Hepatocyte (in vitro differentiated cells): ENCODE results near the gene DUSP28. TPM values are rescaled to one million over a fixed set of nuclear protein-coding genes. Genes with fewer than 3 reads are reported as not detected.

Source experiments
- DNase-seq: peaks from one replicate; pipeline ENCODE4 v3.0.0-alpha.2; 2016; ENCODE audit warnings: low spot score
- H2AFZ ChIP-seq: fragments of 200-600 bp; sonication (generic); 2 replicates; pipeline ENCODE4 v1.6.0; 2016; ENCODE audit warnings: antibody characterized with exemption, mild to moderate bottlenecking
- H3K27ac ChIP-seq: fragments of 200-600 bp; sonication (generic); 2 replicates; pipeline ENCODE4 v1.5.1; 2016; ENCODE audit warnings: mild to moderate bottlenecking
- H3K27me3 ChIP-seq: fragments of 200-600 bp; sonication (generic); 2 replicates; pipeline ENCODE4 v1.6.1; 2016
- H3K36me3 ChIP-seq: fragments of 200-600 bp; sonication (generic); replicated peaks from 2 replicates; pipeline ENCODE4 v1.5.1; 2016; ENCODE audit warnings: low read depth; ENCODE audit not compliant: insufficient read depth
- H3K4me1 ChIP-seq: fragments of 200-600 bp; sonication (generic); 2 replicates; pipeline ENCODE4 v1.5.1; 2016; ENCODE audit warnings: mild to moderate bottlenecking, moderate library complexity; ENCODE audit not compliant: insufficient read depth
- H3K4me2 ChIP-seq: fragments of 200-600 bp; sonication (generic); 2 replicates; pipeline ENCODE4 v1.6.0; 2016
- H3K4me3 ChIP-seq: fragments of 200-600 bp; sonication (generic); 2 replicates; pipeline ENCODE4 v1.5.1; 2016; ENCODE audit warnings: mild to moderate bottlenecking
- H3K79me2 ChIP-seq: fragments of 200-600 bp; sonication (generic); 2 replicates; pipeline ENCODE4 v1.6.0; 2017; ENCODE audit warnings: mild to moderate bottlenecking
- H3K9me2 ChIP-seq: fragments of 200-600 bp; sonication (generic); replicated peaks from 2 replicates; pipeline ENCODE4 v1.6.0; 2017; ENCODE audit warnings: mild to moderate bottlenecking; ENCODE audit not compliant: insufficient read depth
- H3K9me3 ChIP-seq: fragments of 200-600 bp; sonication (generic); 2 replicates; pipeline ENCODE4 v1.5.1; 2016; ENCODE audit warnings: low read depth, mild to moderate bottlenecking
- H4K20me1 ChIP-seq: fragments of 200-600 bp; sonication (generic); 2 replicates; pipeline ENCODE4 v1.6.0; 2016; ENCODE audit warnings: mild to moderate bottlenecking; ENCODE audit not compliant: insufficient read depth, poor library complexity, severe bottlenecking
- EZH2 ChIP-seq: fragments of 200-600 bp; sonication (generic); IDR thresholded peaks from 2 replicates; pipeline ENCODE4 v1.6.1; 2016; ENCODE audit warnings: antibody characterized with exemption, mild to moderate bottlenecking, borderline replicate concordance
- EZH2phosphoT487 ChIP-seq: fragments of 200-600 bp; sonication (generic); IDR thresholded peaks from one replicate; pipeline ENCODE4 v1.6.1; 2018; ENCODE audit warnings: antibody characterized with exemption, mild to moderate bottlenecking, low read depth, moderate library complexity; ENCODE audit not compliant: unreplicated experiment, severe bottlenecking
- WGBS: methylation state at CpG from one replicate; pipeline ENCODE4 v1.1.6; 2016; ENCODE audit warnings: low lambda C conversion rate; ENCODE audit errors: missing lambda C conversion rate; 5-methylcytosine and 5-hydroxymethylcytosine counted together
- polyA plus RNA-seq: library from polyadenylated mRNA; unstranded; fragments of >200 nt; fragmentation: Nextera tagmentation; extraction: Ambion mirVana; gene quantifications from 2 replicates; pipeline ENCODE4 v1.2.1, GENCODE V29; 2016
- total RNA-seq: library from RNA; depleted of rRNA; stranded (reverse); fragments of >200 nt; gene quantifications from 2 replicates; pipeline ENCODE4 v1.2.3, GENCODE V29; 2014
- TF ChIP-seq, protein P1 (sequence below): fragments of 200-600 bp; sonication (generic); IDR thresholded peaks from 2 replicates; pipeline ENCODE4 v1.5.1; 2016; ENCODE audit warnings: antibody characterized with exemption, mild to moderate bottlenecking; ENCODE audit not compliant: poor library complexity

The DUSP28 gene
- total and polyA plus RNA-seq, 2 experiments from 2014 or later: 4.6 to 6.8 TPM

DNA sequence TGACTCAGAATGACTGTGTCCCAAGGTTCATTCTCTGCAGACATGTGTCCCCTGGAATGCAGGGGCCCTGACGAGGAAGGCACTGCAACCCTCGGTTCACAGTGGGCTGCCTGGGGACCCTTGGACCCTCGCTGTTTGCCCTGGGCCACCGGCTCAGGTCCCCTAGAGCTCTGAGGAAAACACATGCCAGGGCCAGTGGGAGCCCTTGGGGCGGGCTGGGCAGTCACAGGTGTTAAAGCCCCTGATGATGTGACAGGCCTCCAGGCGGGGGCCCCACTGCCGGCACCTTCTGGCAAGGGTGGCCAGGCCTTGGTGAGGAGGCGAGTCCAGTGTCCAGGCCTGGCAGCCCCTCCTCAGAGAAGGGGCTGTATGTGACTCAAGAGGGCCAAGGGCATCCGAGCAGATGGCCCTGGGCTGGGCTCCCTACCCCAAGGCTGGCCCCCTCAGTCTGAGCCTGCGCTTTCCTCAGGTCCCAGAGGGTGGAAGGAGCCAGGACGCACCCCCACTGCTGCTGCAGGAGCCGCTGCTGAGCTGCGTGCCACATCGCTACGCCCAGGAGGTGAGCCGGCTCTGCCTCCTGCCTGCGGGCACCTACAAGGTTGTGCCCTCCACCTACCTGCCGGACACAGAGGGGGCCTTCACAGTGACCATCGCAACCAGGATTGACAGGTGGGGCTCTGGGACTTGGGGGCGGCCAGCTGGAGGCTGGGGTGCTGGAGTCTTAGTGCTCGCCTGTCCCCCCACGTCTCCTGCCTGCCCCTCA lies 37.4 kb downstream of the DUSP28 start:
- WGBS: 85% methylated on average over 18 of the region's 22 CpGs
- no peak overlapping the region for H3K4me2 ChIP-seq
- no peak for DNase-seq

GRCh38 chr2:240598311-240598911 lies 38.3 kb downstream of the DUSP28 start:
- no peak overlapping the region for H2AFZ ChIP-seq

More for the DNA sequence above, 37.4 kb downstream of the DUSP28 start:
- no peak for TF ChIP-seq EZH2
- TF ChIP-seq, protein P1, sequence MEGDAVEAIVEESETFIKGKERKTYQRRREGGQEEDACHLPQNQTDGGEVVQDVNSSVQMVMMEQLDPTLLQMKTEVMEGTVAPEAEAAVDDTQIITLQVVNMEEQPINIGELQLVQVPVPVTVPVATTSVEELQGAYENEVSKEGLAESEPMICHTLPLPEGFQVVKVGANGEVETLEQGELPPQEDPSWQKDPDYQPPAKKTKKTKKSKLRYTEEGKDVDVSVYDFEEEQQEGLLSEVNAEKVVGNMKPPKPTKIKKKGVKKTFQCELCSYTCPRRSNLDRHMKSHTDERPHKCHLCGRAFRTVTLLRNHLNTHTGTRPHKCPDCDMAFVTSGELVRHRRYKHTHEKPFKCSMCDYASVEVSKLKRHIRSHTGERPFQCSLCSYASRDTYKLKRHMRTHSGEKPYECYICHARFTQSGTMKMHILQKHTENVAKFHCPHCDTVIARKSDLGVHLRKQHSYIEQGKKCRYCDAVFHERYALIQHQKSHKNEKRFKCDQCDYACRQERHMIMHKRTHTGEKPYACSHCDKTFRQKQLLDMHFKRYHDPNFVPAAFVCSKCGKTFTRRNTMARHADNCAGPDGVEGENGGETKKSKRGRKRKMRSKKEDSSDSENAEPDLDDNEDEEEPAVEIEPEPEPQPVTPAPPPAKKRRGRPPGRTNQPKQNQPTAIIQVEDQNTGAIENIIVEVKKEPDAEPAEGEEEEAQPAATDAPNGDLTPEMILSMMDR: no peak
- no peak for TF ChIP-seq EZH2phosphoT487
- Histone ChIP-seq H3K4me3 (no peak overlapping the region), H3K4me1 (no peaks in the 10 kb centered on the region), H2AFZ (no peak overlapping the region), H3K9me3 (no peaks in the 10 kb centered on the region), H3K9me2 (no peaks in the 10 kb centered on the region), H3K79me2 (peaks cover under 1% of the 10 kb centered on the region), H3K27ac (no peak overlapping the region), H3K27me3 (no peaks in the 10 kb centered on the region), H4K20me1 (peaks cover 3% of the 10 kb centered on the region), H3K36me3 (no peaks in the 10 kb centered on the region)

DNA sequence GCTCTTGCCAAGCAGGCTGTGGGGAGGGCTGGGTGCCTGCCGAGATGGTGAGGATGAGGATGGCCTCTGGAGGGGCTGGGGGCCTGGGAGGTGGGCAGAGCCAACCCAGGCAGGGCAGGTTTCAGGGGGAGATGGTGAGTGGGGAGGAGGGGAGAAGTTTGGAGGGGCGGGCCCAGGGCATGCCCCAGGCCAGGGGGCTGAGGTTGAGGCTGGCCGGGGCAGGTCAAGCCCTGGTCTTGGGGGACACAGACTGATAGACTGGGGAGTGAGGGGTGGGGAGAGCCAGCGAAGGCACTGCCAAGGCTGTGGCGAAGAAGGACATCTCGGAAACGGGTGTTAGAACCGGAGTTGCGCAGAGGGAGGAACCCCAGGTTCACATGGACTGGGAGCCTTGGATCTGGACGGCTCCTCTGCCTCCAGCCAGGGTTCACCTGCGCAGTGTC lies 39.0 kb downstream of the DUSP28 start:
- DNase-seq: no peak
- H3K9me2 ChIP-seq: no peaks in the 10 kb centered on the region
- no peak overlapping the region for H3K4me3 ChIP-seq
- no peaks in the 10 kb centered on the region for H3K36me3 ChIP-seq
- TF ChIP-seq EZH2phosphoT487 (no peak), EZH2 (no peak)
- TF ChIP-seq, protein P1: no peak
- WGBS: 96% methylated on average over 9 of the region's 11 CpGs
- H4K20me1 ChIP-seq: peaks cover 3% of the 10 kb centered on the region
- H3K27me3 ChIP-seq: no peaks in the 10 kb centered on the region
- H3K9me3 ChIP-seq: no peaks in the 10 kb centered on the region
- no peak overlapping the region for H3K4me2 ChIP-seq
- H3K27ac ChIP-seq: no peak overlapping the region
- peaks cover 3% of the 10 kb centered on the region for H3K4me1 ChIP-seq
- H2AFZ ChIP-seq: no peak overlapping the region
- H3K79me2 ChIP-seq: no peaks in the 10 kb centered on the region

More at GRCh38 chr2:240598311-240598911, 38.3 kb downstream of the DUSP28 start:
- TF ChIP-seq, protein P1: no peak
- no peak for TF ChIP-seq EZH2phosphoT487
- no peak for TF ChIP-seq EZH2
- no peak overlapping the region for H3K4me3 ChIP-seq
- peaks cover 3% of the 10 kb centered on the region for H4K20me1 ChIP-seq
- H3K27ac ChIP-seq: no peak overlapping the region
- H3K9me3 ChIP-seq: no peaks in the 10 kb centered on the region
- H3K79me2 ChIP-seq: no peaks in the 10 kb centered on the region
- H3K27me3 ChIP-seq: no peaks in the 10 kb centered on the region
- no peaks in the 10 kb centered on the region for H3K4me1 ChIP-seq
- H3K36me3 ChIP-seq: no peaks in the 10 kb centered on the region
- H3K9me2 ChIP-seq: no peaks in the 10 kb centered on the region
- DNase-seq: no peak
- no peak overlapping the region for H3K4me2 ChIP-seq
- 93% methylated on average over 17 of the region's 17 CpGs for WGBS
